Stimulated activated CD4-positive, alpha-beta T cell treated with anti-CD3 and anti-CD28 coated beads, Interleukin-4, amount 100 ng/mL, for 4 hours (primary cell): Measurements from ENCODE around the gene LRRC8E.

Experiments
- DNase-seq, 2 experiments: peaks; one replicate each; pipeline ENCODE4 v3.0.0-alpha.2; 2020

LRRC8E gene

DNA sequence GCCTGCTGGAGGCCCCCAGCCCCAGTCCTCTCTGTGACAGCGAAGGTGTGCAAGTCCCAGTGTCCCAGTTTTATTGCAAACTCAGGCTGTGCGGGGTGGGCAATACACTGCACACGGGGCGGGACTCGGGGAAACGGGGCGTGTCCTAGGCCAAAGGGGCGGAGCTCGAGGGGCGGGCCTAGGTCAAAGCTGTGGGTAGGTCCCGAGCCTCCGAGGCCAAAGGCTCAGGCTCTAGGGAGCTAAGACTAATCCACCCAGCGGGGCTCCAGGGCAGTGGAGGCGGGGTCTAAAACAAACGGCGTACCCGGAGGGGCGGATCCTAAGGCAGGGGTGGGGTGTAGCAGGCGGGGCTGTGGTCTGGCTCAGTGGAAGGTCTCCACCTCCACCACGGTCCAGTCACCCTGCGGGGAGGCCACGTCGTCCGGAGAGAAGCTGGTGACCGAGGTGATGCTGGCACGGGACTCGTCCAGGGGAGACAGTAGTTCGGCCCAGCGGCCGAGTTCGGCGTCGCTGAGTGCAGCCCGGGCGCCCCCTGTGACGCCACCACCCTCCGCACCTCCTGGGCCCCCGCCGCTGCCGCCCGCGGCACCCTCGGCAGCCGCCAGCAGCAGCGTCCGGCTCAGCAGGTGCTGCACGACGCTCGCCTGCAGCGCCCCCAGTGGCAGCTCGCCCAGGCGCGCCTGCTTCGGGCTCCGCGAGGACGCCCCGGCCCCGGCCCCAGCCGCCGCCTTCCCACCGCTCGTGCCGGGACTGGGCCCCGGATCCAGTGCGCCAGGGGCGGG lies 19.4 kb upstream of the LRRC8E start:
- peak; percentile 81 for DNase-seq

GRCh38 chr19:7869453-7869909 lies 18.8 kb upstream of the LRRC8E start:
- peak; percentile 78 to 80 for DNase-seq

- DNase-seq: peak; percentile 46 to 49
Observed at GRCh38 chr19:7869910-7870511, 18.3 kb upstream of the LRRC8E start.

DNA sequence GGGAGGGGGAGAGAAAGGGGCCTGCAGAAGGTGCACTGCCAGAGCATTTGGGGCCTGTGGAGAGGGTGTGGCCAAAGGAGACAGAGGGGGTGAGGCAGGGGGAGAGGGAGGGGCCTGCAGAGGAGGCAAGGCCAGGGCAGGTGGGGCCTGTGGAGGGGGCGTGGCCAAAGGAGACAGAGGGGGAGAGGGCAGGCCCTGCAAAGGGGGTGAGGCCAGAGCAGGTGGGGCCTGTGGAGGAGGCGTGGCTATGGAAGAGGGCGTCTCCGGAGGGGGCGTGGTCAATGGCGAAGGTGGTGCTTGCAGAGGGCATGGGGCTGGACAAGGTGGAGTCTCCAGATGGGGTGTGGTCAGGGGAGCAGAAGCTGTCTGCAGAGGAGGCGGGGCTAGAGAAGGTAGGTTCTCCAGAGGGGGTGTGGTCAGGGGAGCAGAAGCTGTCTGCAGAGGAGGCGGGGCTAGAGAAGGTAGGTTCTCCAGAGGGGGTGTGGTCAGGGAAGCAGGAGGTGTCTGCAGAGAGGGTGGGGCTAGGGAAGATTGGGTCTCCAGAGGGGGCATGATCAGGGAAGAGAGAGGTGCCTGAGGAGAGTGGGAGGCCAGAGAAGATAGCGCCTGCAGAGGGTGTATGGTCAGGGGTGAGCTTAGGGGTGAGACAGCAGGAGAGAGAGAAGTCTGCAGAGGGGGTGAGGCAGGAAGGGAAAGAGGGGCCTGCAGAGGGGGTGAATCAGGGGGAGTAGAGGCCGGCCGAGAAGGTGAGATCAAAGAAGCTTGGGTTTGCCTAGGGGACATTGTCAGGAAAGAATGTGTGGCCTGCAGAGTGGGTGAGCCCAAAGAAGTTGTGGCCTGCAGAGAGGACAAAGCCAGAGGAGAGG lies 17.5 kb upstream of the LRRC8E start:
- peak; percentile 30 for DNase-seq

- peak; percentile 66 to 78 for DNase-seq
Observed at GRCh38 chr19:7871437-7872305, 16.6 kb upstream of the LRRC8E start.

- no peak for DNase-seq
Observed at GRCh38 chr19:7872306-7873204, 15.8 kb upstream of the LRRC8E start.

DNA sequence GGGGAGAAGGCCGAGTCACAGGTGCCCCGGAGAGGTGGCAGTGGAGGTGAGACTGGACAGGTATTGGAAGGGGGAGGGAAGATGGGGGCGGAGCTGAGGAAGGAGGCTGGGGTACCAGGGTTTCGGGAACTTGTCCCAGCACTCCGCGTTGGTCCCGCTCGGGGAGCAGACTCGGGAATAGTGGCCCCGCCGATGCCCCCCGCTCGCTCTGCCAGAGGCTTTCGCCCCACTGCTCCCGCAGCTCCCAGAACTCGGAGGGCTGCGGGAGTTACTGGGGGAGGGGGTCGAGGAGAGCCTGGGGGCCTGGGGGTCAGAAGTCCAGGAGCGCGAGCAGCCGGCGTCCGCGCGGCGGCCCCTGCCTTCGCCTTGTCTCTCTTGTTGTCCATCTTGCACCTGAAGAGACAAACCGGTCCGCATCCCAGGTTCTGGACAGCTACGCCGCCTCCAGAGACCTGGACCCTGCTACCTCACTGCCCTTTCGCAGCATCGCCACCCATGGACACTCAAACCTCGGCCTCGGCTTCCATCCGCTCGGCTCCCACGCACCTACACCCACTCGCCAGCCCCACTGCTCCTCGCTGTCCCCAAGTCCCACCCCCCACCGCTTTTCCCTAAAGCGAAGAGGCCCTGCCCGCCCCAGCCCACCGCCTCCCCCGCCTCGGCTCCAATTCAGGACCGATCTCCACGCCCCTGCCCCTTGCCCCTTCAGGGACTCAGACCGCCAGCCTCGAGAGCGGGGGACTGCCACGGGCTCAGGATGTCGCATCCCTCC lies 14.8 kb upstream of the LRRC8E start:
- no peak for DNase-seq

GRCh38 chr19:7874076-7874896 lies 14.0 kb upstream of the LRRC8E start, which contains the start of gene PRR36:
Gene PRR36, minus strand, starts transcription at chr19:7874390. Its CDS starts 701 bp downstream, at chr19:7873689.
- DNase-seq: no peak

GRCh38 chr19:7874897-7875273 lies 13.4 kb upstream of the LRRC8E start:
- no peak for DNase-seq

GRCh38 chr19:7877249-7877836 lies 11.0 kb upstream of the LRRC8E start:
- DNase-seq: no peak

DNA sequence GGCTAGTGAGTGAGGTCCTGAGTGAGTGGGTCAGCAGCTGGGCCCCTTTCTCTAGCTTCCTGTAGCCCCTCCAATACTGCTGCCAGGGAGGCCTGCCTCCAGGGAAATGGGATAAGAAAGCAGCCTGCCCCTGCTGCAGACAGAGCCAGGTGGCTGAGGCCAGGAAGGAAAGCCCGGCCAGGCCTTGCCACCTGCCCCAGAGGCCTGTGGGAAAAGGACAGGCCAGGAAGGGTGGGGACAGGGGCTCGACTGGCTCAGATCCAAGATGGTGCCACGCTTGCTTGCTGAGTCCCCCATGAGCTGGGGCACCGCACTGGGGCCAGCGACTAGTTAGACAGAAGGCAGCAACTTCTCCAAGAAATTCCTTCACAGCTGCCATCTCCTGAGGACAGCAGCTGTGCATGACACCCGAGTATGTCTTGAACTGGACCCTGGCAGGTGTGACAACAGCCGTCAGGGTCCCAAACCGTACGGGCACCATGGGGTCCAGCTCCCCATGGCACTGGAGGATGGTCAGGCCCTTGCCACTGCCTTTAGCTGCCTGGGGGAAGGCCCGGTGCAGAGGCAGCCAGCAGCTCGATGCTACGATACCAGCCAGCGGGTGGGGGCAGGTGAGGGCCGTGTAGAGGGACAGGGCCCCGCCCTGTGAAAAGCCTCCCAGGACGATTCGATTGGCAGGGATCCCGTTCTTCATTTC lies 9.1 kb upstream of the LRRC8E start:
- DNase-seq: no peak

DNA sequence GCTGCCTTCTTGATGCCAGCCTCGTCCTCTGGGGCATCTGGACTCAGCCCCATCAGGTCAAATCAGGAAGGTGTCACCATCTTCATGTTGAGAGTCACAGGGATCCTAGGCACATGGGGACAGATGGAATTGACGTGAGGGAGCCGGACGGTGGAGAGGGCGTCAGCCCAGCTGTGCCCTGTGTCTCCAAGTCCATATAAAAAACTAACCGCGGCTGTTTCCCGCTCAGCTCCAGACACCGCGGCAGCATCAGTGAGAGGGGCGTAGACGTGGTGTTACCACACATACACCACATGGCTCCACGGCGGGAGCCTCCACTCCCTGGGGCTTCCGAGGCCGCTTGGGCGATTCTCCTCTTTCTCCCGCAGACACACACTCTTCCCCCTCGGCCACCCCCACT lies 8.5 kb upstream of the LRRC8E start:
- no peak for DNase-seq

DNA sequence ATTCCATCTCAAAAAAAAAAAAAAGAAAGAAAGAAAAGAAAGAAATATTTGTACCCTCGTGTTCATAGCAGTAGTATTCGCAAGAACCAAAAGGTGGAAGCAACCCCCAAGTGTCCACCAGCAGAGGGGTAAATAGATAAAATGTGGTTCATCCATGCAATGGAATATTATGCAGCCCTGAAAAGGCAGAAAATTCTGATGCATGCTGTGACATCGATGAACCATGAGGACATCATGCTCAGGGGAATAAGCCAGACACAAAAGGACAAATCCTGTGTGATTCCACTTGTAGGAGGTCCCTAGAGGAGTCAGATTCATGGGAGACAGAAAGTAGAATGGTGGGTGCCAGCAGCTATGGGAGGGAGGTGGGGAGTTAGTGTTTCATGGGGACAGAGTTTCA lies 6.4 kb upstream of the LRRC8E start:
- DNase-seq: no peak

- DNase-seq: no peak
Observed at GRCh38 chr19:7883105-7883504, 5.2 kb upstream of the LRRC8E start.

- no peak for DNase-seq
Observed at GRCh38 chr19:7883796-7884570, 4.3 kb upstream of the LRRC8E start.

DNA sequence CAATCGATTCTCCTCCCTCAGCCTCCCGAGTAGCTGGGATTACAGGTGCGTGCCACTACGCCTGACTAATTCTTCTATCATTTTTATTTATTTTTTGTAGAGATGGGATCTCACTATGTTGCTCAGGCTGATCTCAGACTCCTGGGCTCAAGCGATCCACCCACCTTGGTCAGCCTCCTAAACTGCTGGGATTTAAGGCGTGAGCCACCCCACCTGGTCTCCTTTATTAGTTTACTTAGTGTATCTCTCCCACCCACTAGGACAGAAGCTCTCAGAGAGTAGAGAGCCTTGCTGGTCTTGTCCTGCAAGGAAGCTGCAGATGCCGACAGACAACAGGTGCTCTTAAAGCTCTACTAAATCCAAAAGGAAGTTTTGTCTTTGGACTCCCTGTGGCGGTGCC lies 2.5 kb upstream of the LRRC8E start:
- DNase-seq: no peak

DNA sequence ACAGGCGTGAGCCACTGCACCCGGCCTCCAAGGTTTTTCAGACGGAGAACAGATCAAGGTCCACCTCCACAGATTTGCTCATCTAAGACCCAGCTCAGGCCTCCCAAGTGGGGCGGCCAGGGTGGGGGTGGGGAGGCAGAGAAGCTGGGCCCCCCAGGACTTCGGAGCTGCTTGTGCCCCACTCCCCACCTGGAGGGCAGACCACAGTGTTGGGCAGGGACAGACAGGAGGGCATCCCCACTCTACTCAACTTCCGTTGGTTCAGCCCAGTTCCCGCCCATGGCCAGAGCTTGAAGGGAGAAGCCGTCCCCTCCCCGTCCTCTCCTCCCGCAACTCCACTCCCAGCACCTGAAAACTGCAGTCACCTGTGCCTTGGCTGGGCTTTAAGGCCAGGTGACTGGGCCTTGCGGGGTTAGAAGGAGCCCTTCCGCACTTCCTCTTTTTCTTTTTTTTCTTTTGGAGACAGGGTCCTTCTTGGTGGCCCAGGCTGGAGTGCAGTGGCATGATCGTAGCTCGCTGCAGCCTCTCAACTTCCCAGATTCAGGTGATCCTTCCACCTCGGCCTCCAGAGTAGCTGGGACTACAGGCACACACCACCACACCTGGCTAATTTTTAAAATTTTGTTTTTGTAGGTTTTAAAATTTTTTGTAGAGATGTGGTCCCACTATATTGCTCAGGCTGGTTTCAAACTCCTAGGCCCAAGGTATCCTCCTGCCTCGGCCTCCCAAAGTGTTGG lies 734 bp upstream of the LRRC8E start:
- DNase-seq: no peak
